Right lobe of liver (tissue), 6 donors: Measurements from ENCODE around the gene B9D1. TPM values are rescaled to one million over a fixed set of nuclear protein-coding genes. Genes with fewer than 3 reads are reported as not detected.

Experiments used
- ATAC-seq, 4 donors: fragments of 200-7000 bp; cut with Tn5 transposase; one replicate each; pipeline ENCODE4 v1.9.1; 2020; ENCODE audit warnings: mild to moderate bottlenecking in 4 of 4, moderate library complexity in 4 of 4
- DNase-seq, 3 donors: peaks; one replicate each; pipeline ENCODE4 v3.0.0-alpha.2; 2020
- H3K27ac ChIP-seq, 3 donors: fragments of 200-600 bp; one replicate each; pipeline ENCODE4 v1.8.0; 2022
- H3K27me3 ChIP-seq, 2 donors: fragments of 200-600 bp; one replicate each; pipeline ENCODE4 v1.8.0; 2022
- H3K36me3 ChIP-seq, 4 donors: fragments of 200-600 bp; sonication (generic) in 1 of 4; one replicate each; pipeline versions ENCODE4 v1.5.1 to v1.8.0; 2017 to 2022; ENCODE audit warnings: control low read depth in 1 of 4
- H3K4me1 ChIP-seq, 4 donors: fragments of 200-600 bp; sonication (generic) in 1 of 4; one replicate each; pipeline versions ENCODE4 v1.5.1 to v1.8.0; 2017 to 2022; ENCODE audit warnings: control low read depth in 1 of 4
- H3K4me3 ChIP-seq, 3 donors: fragments of 200-600 bp; one replicate each; pipeline ENCODE4 v1.8.0; 2022
- H3K9me3 ChIP-seq, 4 donors: fragments of 200-600 bp; sonication (generic) in 1 of 4; one replicate each; pipeline versions ENCODE4 v1.5.1 to v1.8.0; 2017 to 2022; ENCODE audit warnings: control low read depth in 1 of 4
- CTCF ChIP-seq, 4 donors: fragments of 200-600 bp in 3 of 4; fragments of 450-650 bp in 1 of 4; IDR thresholded peaks; one replicate each; pipeline versions ENCODE4 v1.5.1 to v1.8.0; 2016 to 2022; ENCODE audit warnings: antibody characterized with exemption in 4 of 4, mild to moderate bottlenecking in 2 of 4
- POLR2A ChIP-seq: fragments of 450-650 bp; IDR thresholded peaks from one replicate; pipeline ENCODE4 v1.6.1; 2017; ENCODE audit warnings: antibody characterized with exemption, mild to moderate bottlenecking
- WGBS: methylation state at CpG from one replicate; pipeline ENCODE4 v1.1.6; 2018; ENCODE audit warnings: low coverage, low lambda C conversion rate; ENCODE audit not compliant: insufficient coverage; ENCODE audit errors: missing lambda C conversion rate; 5-methylcytosine and 5-hydroxymethylcytosine counted together
- intact Hi-C, 2 donors: fragments of 100-400 bp; cut with DNase I; formaldehyde crosslinking; loops; one replicate each; pipeline versions ENCODE4 v1.11.2 to v1.14.1; 2022
- total RNA-seq, 6 experiments: library from RNA; depleted of rRNA in 2 of 6; stranded (reverse); fragments of >200 nt in 2 of 6; fragmentation: NEBNext Ultra II Directional in 3 of 6; extraction: Animal tissue kit (Norgen Biotek cat#: 25700) in 3 of 6; gene quantifications; one replicate each; pipeline versions ENCODE4 v1.1.0 to v1.2.4, GENCODE V29; 2016 to 2023
- donor health status: DM: no; HTN: yes; CAD: no.
- donor health status: DM: no; HTN: no; CAD: no.
- donor health status: DM: no; HTN: no; CAD: no.
- donor health status: DM: no; HTN: yes; CAD: no.
- donor health status: DM: no; HTN: yes; CAD: no.

The B9D1 gene
- total RNA-seq, 6 experiments from 2014 or later, result 2.3 to 27.9 (median 5.7) TPM

DNA sequence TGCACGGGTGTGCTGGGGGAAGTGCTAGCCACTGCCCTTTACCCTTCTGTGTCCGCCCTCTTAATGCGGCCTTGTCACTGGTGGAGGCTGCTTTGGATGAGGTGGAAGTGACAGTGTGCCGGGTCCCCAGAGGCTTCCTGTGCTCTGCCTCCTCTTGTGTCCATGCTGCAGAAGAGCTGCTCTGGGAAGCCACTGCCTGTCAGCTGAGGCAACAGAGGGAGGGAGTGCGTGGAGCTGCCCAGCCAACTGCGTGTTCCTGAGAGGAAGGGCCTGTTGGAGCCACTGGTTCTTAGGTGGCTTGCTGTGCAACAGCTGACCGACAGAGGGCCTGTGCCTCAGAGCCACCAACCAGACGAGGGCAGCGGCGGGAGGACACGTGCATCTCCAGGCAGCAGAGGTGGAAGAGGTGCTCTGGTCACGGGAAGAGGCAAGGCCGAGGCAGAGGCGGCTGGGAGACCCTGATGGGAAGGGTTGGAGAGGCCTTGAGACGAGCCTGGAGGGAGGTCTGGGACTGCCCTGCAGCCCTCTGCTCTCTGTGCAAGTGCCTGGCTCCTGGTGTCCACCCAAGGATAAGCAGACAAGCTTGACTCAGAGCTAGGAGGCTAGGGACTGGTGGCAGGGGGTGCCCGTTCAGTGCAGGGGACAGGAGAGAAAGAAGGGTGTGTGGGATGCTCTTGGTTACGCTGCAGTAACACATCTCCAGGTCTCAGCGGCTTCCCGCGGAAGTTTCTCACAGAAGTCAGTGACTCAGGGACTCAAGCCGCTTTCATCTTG is 25.4 kb downstream of the B9D1 start:
- Histone ChIP-seq H3K27me3 (no peaks in the 10 kb centered on the region), H3K36me3 (no peaks in the 10 kb centered on the region), H3K4me1 (peaks cover 0 to 40% (median 16%) of the 10 kb centered on the region in 4 donors), H3K4me3 (peak overlapping the region in 2 of 3 donors; percentile 56 to 63), H3K27ac (peak overlapping the region; percentile 51 to 89 (median 89)), H3K9me3 (no peaks in the 10 kb centered on the region)
- intact Hi-C loops, result no loop called here
- ATAC-seq (peak; percentile 63 to 70 (median 66)), DNase-seq (peak; percentile 79 to 90 (median 83))
- TF ChIP-seq CTCF (IDR thresholded peaks at IDR 0.05) (peak; percentile 29 to 69 (median 42)), POLR2A (peak; percentile 59)
- 28% methylated on average over 10 of the region's 21 CpGs for WGBS

DNA sequence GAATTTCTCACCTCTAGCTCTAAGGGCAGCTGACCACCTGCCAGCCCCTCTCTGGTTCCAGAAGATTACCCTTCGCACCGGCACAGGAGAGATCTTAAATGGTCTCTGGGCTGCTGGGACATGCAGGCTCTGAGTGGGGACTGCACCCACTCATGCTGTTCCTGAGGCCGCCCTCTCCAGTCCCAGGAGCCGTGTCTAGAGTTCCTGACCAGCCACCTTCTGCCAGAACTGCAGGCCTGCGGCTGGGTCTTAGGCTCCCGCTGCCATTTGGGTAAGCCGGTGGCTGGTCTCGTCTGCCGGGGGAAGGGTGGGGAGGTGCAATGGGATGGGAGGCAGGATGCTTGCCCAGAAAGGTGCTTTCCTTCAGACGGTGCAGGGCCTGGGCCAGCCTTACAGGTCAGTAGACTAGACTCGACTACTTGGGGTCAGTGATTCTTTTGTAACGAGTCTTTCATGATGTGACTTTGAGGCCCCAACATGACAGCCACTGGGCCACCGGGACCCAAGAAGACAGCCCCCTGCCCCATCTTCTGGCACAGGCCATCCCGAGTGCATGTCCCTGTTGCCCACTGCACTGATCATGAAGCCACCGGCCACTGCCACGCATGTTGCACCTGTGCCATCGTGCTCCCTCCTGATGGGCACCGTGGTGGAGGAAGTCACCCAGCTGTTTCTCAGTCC is 26.4 kb downstream of the B9D1 start:
- no peaks in the 10 kb centered on the region for H3K36me3 ChIP-seq
- H3K9me3 ChIP-seq, result no peaks in the 10 kb centered on the region
- TF ChIP-seq CTCF (IDR thresholded peaks at IDR 0.05) (no peak), POLR2A (no peak)
- intact Hi-C loops, result no loop called here
- peak overlapping the region in 2 of 3 donors; percentile 56 to 63 for H3K4me3 ChIP-seq
- H3K27me3 ChIP-seq, result no peaks in the 10 kb centered on the region
- peaks cover 0 to 34% (median 16%) of the 10 kb centered on the region in 4 donors for H3K4me1 ChIP-seq
- H3K27ac ChIP-seq, result peak overlapping the region in 2 of 3 donors; percentile 89
- WGBS, result 77% methylated on average over 3 of the region's 18 CpGs
- DNase-seq (peak in 1 of 3 donors; percentile 45), ATAC-seq (no peak)

- DNase-seq (no peak), ATAC-seq (no peak)
- no CpG with 5 or more reads among the region's 6 CpGs for WGBS
- Histone ChIP-seq H3K4me3 (no peak overlapping the region), H3K4me1 (peaks cover 0 to 25% (median 13%) of the 10 kb centered on the region in 4 donors), H3K27ac (no peak overlapping the region), H3K36me3 (no peaks in the 10 kb centered on the region), H3K27me3 (no peaks in the 10 kb centered on the region), H3K9me3 (no peaks in the 10 kb centered on the region)
- intact Hi-C loops, result no loop called here
- TF ChIP-seq CTCF (IDR thresholded peaks at IDR 0.05) (no peak), POLR2A (no peak)
These were observed 28.2 kb downstream of the B9D1 start for GRCh38 chr17:19334331-19334730.

- H3K4me1 ChIP-seq, result peaks cover 0 to 19% (median 10%) of the 10 kb centered on the region in 4 donors
- intact Hi-C loops, result no loop called here
- H3K27ac ChIP-seq, result no peak overlapping the region
- no peak overlapping the region for H3K4me3 ChIP-seq
- 96% methylated on average over 7 of the region's 12 CpGs for WGBS
- ATAC-seq (no peak), DNase-seq (peak in 1 of 3 donors; percentile 42)
- no peaks in the 10 kb centered on the region for H3K9me3 ChIP-seq
- H3K27me3 ChIP-seq, result no peaks in the 10 kb centered on the region
- TF ChIP-seq POLR2A (no peak), CTCF (IDR thresholded peaks at IDR 0.05) (no peak)
- no peaks in the 10 kb centered on the region for H3K36me3 ChIP-seq
These were observed 28.7 kb downstream of the B9D1 start for GRCh38 chr17:19333736-19334290.
